CD14-positive monocyte (primary cell): ENCODE data around the gene NDUFB3. TPM values are rescaled to one million over a fixed set of nuclear protein-coding genes. Genes with fewer than 3 reads are reported as not detected.

Source experiments
- DNase-seq, 3 donors: peaks; one replicate each; pipeline ENCODE4 v3.0.0-alpha.2; 2011 to 2022
- H2AFZ ChIP-seq: 2 replicates; pipeline ENCODE4 v1.6.0; 2012; ENCODE audit warnings: mild to moderate bottlenecking, low read depth, low read length, inconsistent platforms; ENCODE audit not compliant: insufficient read depth, poor library complexity, severe bottlenecking
- H3K27ac ChIP-seq, 2 donors: 1 replicate in 1 of 2; 2 replicates in 1 of 2; pipeline ENCODE4 v1.5.1; 2012 to 2013; ENCODE audit warnings: low read length in 2 of 2, control low read depth in 1 of 2, inconsistent platforms in 1 of 2, low read depth in 1 of 2, mild to moderate bottlenecking in 1 of 2
- H3K27me3 ChIP-seq, 2 donors: one replicate each; pipeline versions ENCODE4 v1.6.0 to v1.6.1; 2011 to 2013; ENCODE audit warnings: low read length in 2 of 2; ENCODE audit not compliant: control insufficient read depth in 2 of 2, insufficient read depth in 2 of 2
- H3K36me3 ChIP-seq, 2 donors: replicated peaks in 1 of 2; 1 replicate in 1 of 2; 2 replicates in 1 of 2; pipeline versions ENCODE4 v1.5.1 to v1.6.1; 2012 to 2013; ENCODE audit warnings: low read length in 2 of 2, control low read depth in 1 of 2, inconsistent platforms in 1 of 2, mild to moderate bottlenecking in 1 of 2; ENCODE audit not compliant: insufficient read depth in 2 of 2, control insufficient read depth in 1 of 2
- H3K4me1 ChIP-seq, 2 donors: 1 replicate in 1 of 2; 2 replicates in 1 of 2; pipeline versions ENCODE4 v1.5.1 to v1.6.1; 2012 to 2013; ENCODE audit warnings: low read length in 2 of 2, control low read depth in 1 of 2, inconsistent platforms in 1 of 2, mild to moderate bottlenecking in 1 of 2, moderate library complexity in 1 of 2; ENCODE audit not compliant: insufficient read depth in 2 of 2, control insufficient read depth in 1 of 2
- H3K4me2 ChIP-seq: replicated peaks from 2 replicates; pipeline ENCODE3; 2012; ENCODE audit warnings: low read length, moderate library complexity, mild to moderate bottlenecking; ENCODE audit not compliant: poor library complexity, severe bottlenecking; ENCODE audit errors: extremely low read depth
- H3K4me3 ChIP-seq, 3 experiments: fragments of 200-600 bp in 1 of 3; sonication (generic) in 1 of 3; replicated peaks in 1 of 3; 1 replicate in 2 of 3; 2 replicates in 1 of 3; pipeline ENCODE4 v1.5.1; 2011 to 2013; ENCODE audit warnings: low read length in 3 of 3, mild to moderate bottlenecking in 3 of 3, control low read depth in 2 of 3, low read depth in 2 of 3, inconsistent platforms in 1 of 3, moderate library complexity in 1 of 3
- H3K79me2 ChIP-seq: 2 replicates; pipeline ENCODE4 v1.6.0; 2012; ENCODE audit warnings: mild to moderate bottlenecking, control low read depth, inconsistent platforms, low read length, moderate library complexity; ENCODE audit not compliant: insufficient read depth
- H3K9ac ChIP-seq: 2 replicates; pipeline ENCODE4 v1.6.0; 2017; ENCODE audit warnings: low read length, mild to moderate bottlenecking; ENCODE audit not compliant: insufficient read depth, poor library complexity, severe bottlenecking
- H3K9me3 ChIP-seq, 2 donors: replicated peaks in 1 of 2; 1 replicate in 1 of 2; 2 replicates in 1 of 2; pipeline versions ENCODE4 v1.5.1 to v1.6.1; 2012 to 2013; ENCODE audit warnings: low read length in 2 of 2, control low read depth in 1 of 2; ENCODE audit not compliant: control insufficient read depth in 1 of 2, insufficient read depth in 1 of 2
- H4K20me1 ChIP-seq: 2 replicates; pipeline ENCODE4 v1.6.0; 2012; ENCODE audit warnings: mild to moderate bottlenecking, low read length, control low read depth, moderate library complexity; ENCODE audit not compliant: insufficient read depth
- H3K27ac Mint-ChIP-seq, 7 donors: one replicate each; pipeline ENCODE4 v1.8.0; 2020; ENCODE audit warnings: mild to moderate bottlenecking in 7 of 7, mixed read lengths in 7 of 7, moderate library complexity in 6 of 7, inconsistent platforms in 2 of 7
- H3K27me3 Mint-ChIP-seq, 3 donors: one replicate each; pipeline ENCODE4 v1.8.0; 2021 to 2022; ENCODE audit warnings: low read depth in 3 of 3, mild to moderate bottlenecking in 3 of 3, mixed read lengths in 3 of 3, moderate library complexity in 3 of 3, inconsistent platforms in 1 of 3
- H3K36me3 Mint-ChIP-seq, 2 donors: one replicate each; pipeline ENCODE4 v1.8.0; 2020; ENCODE audit warnings: mixed read lengths in 2 of 2, inconsistent platforms in 1 of 2, mild to moderate bottlenecking in 1 of 2
- H3K4me1 Mint-ChIP-seq: one replicate; pipeline ENCODE4 v1.8.0; 2020; ENCODE audit warnings: mild to moderate bottlenecking, mixed read lengths
- H3K4me3 Mint-ChIP-seq, 2 donors: one replicate each; pipeline ENCODE4 v1.8.0; 2020; ENCODE audit warnings: mild to moderate bottlenecking in 2 of 2, mixed read lengths in 2 of 2, moderate library complexity in 1 of 2
- H3K9me3 Mint-ChIP-seq, 7 donors: one replicate each; pipeline ENCODE4 v1.8.0; 2020 to 2022; ENCODE audit warnings: mixed read lengths in 7 of 7, mild to moderate bottlenecking in 6 of 7, moderate library complexity in 6 of 7, inconsistent platforms in 2 of 7
- CTCF ChIP-seq: fragments of 200-600 bp; IDR thresholded peaks from one replicate; pipeline ENCODE4 v1.8.0; 2022; ENCODE audit warnings: antibody characterized with exemption, mild to moderate bottlenecking
- WGBS: methylation state at CpG from one replicate; pipeline ENCODE4 v1.1.5; 2013; ENCODE audit warnings: missing lambda C conversion rate; ENCODE audit not compliant: insufficient coverage; 5-methylcytosine and 5-hydroxymethylcytosine counted together
- intact Hi-C, 2 donors: fragments of 100-400 bp; cut with micrococcal nuclease; formaldehyde crosslinking; loops; one replicate each; pipeline versions ENCODE4 v1.15.0 to v1.15.1; 2023
- polyA plus RNA-seq, 3 donors: library from polyadenylated mRNA; depleted of rRNA in 1 of 3; unstranded in 2 of 3; stranded (reverse) in 1 of 3; fragments of 300-500 nt in 2 of 3; fragments of >200 nt in 1 of 3; fragmentation: Illumina TruSeq in 2 of 3; gene quantifications; 1 replicate in 2 of 3; 2 replicates in 1 of 3; pipeline ENCODE4 v1.2.3, GENCODE V29; 2012 to 2021

Gene NDUFB3
- polyA plus RNA-seq, 3 donors: 26.3 to 340 (median 313) TPM

DNA sequence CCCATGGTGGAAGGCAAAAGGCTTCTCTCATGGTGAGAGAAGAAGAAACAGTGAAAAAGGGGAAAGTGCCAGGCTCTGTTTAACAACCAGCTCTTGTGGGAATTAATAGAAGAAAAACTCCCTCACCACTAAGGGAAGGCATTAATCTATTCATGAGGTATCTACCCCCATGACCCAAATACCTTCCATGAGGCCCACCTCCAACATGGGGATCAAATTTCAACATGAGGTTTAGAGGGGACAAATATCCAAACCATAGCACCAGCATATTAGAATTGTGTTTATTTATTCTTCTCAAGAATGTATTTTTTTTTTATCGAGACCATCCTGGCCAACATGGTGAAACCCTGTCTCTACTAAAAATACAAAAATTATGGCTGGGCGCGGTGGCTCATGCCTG lies 39.3 kb downstream of the NDUFB3 start:
- no peak overlapping the region for H3K27ac ChIP-seq

DNA sequence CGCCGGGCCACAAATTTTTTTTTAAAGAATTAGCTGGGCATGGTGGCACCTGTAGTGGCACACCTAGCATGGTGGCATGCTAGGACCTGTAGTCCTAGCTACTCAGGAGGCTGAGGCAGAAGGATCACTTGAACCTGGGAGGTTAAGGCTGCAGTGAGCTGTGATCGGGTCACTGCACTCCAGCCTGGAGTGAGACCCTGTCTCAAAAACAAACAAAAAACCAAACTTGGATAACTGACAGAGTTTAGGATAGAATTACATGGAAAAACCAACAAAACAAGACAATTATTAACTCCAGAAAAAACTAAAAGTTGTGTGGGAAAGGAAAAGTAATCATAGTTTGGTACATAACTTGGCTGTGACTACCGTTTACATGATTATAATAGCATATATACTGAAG lies 42.5 kb downstream of the NDUFB3 start:
- Histone ChIP-seq H4K20me1 (peaks cover 13% of the 10 kb centered on the region), H2AFZ (no peak overlapping the region), H3K27ac (peak overlapping the region in 1 of 2 donors; percentile 96), H3K4me1 (peaks cover 15 to 31% of the 10 kb centered on the region in 2 donors), H3K4me2 (peak overlapping the region; percentile 96), H3K4me3 (peak overlapping the region in 1 of 3 experiments; percentile 99), H3K9me3 (no peaks in the 10 kb centered on the region), H3K79me2 (peaks cover 54% of the 10 kb centered on the region), H3K27me3 (no peaks in the 10 kb centered on the region), H3K36me3 (no peaks in the 10 kb centered on the region), H3K9ac (no peak overlapping the region)
- no peak for TF ChIP-seq CTCF
- peak overlapping the region in 4 of 7 donors; percentile 93 to 99 (median 99) for H3K27ac Mint-ChIP-seq
- no peaks in the 10 kb centered on the region for H3K9me3 Mint-ChIP-seq
- DNase-seq: no peak
- peaks cover 25% of the 10 kb centered on the region for H3K4me1 Mint-ChIP-seq
- intact Hi-C loops: loop anchor here in 1 of 2 donors (5.0 kb wide), 1 partner anchor 37 kb away; no protein-coding TSS in a partner anchor
- peak overlapping the region in 1 of 2 donors; percentile 97 for H3K4me3 Mint-ChIP-seq
- 100% methylated on average over 2 of the region's 4 CpGs for WGBS
- peaks cover 0 to 4% (median 1%) of the 10 kb centered on the region in 3 donors for H3K27me3 Mint-ChIP-seq
- H3K36me3 Mint-ChIP-seq: peaks cover 3 to 6% of the 10 kb centered on the region in 2 donors

More for the DNA sequence above, 39.3 kb downstream of the NDUFB3 start:
- Mint-ChIP-seq H3K27ac (no peak overlapping the region), H3K4me3 (no peak overlapping the region), H3K27me3 (no peaks in the 10 kb centered on the region), H3K36me3 (peaks cover 6 to 7% of the 10 kb centered on the region in 2 donors), H3K9me3 (no peaks in the 10 kb centered on the region), H3K4me1 (peaks cover 25% of the 10 kb centered on the region)
- H3K9me3 ChIP-seq: no peaks in the 10 kb centered on the region
- H3K4me1 ChIP-seq: peaks cover 15 to 22% of the 10 kb centered on the region in 2 donors
- WGBS: 100% methylated on average over 2 of the region's 3 CpGs
- peaks cover 21% of the 10 kb centered on the region for H3K79me2 ChIP-seq
- DNase-seq: no peak
- H3K27me3 ChIP-seq: no peaks in the 10 kb centered on the region
- intact Hi-C loops: loop anchor here in 1 of 2 donors (5.0 kb wide), 1 partner anchor 34 kb away; no protein-coding TSS in a partner anchor
- no peak overlapping the region for H3K4me3 ChIP-seq
- H4K20me1 ChIP-seq: no peaks in the 10 kb centered on the region
- no peaks in the 10 kb centered on the region for H3K36me3 ChIP-seq
- no peak overlapping the region for H2AFZ ChIP-seq
- H3K9ac ChIP-seq: no peak overlapping the region
- no peak for TF ChIP-seq CTCF
- no peak overlapping the region for H3K4me2 ChIP-seq
